Activated T-helper 2 cell treated with anti-CD3 and anti-CD28 coated beads, Interferon-gamma antibody, Interleukin-2, Interleukin-4, amounts not matched to agents 10 μg/mL and 5 μg/mL and 100 μg/mL, durations not matched to agents 14 hours and 24 hours and 36 hours (primary cell): ENCODE results near the gene HOXB2. TPM values are rescaled to one million over a fixed set of nuclear protein-coding genes. Genes with fewer than 3 reads are reported as not detected.

Source experiments
- DNase-seq: peaks from one replicate; pipeline ENCODE4 v3.0.0; 2021; ENCODE audit warnings: low spot score
- H3K27ac Mint-ChIP-seq: one replicate; pipeline ENCODE4 v1.8.0; 2021; ENCODE audit warnings: mixed read lengths
- H3K27me3 Mint-ChIP-seq: one replicate; pipeline ENCODE4 v1.8.0; 2021; ENCODE audit warnings: low read depth, mixed read lengths
- H3K36me3 Mint-ChIP-seq: one replicate; pipeline ENCODE4 v1.8.0; 2021; ENCODE audit warnings: low read depth, mixed read lengths
- H3K4me1 Mint-ChIP-seq: one replicate; pipeline ENCODE4 v1.8.0; 2021; ENCODE audit warnings: low read depth, mixed read lengths
- H3K4me3 Mint-ChIP-seq: one replicate; pipeline ENCODE4 v1.8.0; 2021; ENCODE audit warnings: low read depth, mild to moderate bottlenecking, moderate library complexity, mixed read lengths
- H3K9me3 Mint-ChIP-seq: one replicate; pipeline ENCODE4 v1.8.0; 2021; ENCODE audit warnings: mixed read lengths
- intact Hi-C: fragments of 100-400 bp; cut with micrococcal nuclease; formaldehyde crosslinking; loops from one replicate; pipeline ENCODE4 v1.15.1; 2023
- total RNA-seq: library from RNA; stranded (reverse); gene quantifications from 2 replicates; pipeline ENCODE4 v1.2.3, GENCODE V29; 2022

The HOXB2 gene
- total RNA-seq, 1 donor from 2014 or later: 22.2 TPM

DNA sequence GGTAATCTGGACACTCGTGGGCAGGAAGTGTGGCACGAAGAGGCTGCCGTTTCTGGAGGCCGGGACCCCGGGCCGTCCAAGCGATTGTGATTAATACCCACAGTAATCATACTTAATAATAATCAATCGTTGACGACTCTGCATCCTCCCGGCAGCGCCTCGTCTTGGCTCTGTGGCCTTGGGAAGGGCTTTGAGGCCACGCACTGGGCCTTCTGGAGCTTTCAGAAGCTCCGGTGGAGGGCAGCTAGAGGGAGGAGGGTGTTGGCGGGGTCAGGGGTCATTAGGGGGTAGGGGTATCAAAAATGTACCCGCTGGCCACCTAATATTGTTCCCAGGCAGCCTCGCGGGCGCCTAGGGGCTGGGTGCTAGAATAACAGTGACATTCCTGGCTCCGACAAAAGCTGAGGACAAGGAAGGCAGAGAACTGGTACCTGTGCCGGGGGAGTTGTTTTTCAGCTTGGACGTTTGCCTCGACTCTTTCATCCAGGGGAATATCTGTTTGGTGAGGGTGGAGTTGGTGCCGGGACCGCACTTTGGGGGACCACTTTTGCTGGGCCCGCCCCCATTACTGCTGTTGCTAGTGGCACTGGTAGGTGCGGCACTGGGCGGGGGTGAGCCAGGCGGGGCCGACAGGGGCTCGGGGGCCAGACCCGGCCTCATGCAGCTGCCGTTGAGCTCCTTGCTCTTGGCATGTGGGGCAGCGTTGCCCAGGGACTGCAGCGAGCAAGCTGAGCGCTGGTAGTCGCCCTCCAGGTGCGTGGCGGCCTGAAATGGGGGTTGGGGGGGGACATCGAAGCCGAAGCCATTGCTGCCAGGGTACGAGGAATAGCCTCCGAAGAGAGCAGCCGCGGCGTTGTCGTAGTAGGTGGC lies 6.9 kb upstream of the HOXB2 start:
- H3K4me1 Mint-ChIP-seq: peaks cover 29% of the 10 kb centered on the region
- peaks cover 19% of the 10 kb centered on the region for H3K27me3 Mint-ChIP-seq
- no peak overlapping the region for H3K27ac Mint-ChIP-seq
- DNase-seq: no peak
- intact Hi-C loops: no loop called here
- no peaks in the 10 kb centered on the region for H3K9me3 Mint-ChIP-seq
- H3K4me3 Mint-ChIP-seq: no peak overlapping the region
- peaks cover 7% of the 10 kb centered on the region for H3K36me3 Mint-ChIP-seq

DNA sequence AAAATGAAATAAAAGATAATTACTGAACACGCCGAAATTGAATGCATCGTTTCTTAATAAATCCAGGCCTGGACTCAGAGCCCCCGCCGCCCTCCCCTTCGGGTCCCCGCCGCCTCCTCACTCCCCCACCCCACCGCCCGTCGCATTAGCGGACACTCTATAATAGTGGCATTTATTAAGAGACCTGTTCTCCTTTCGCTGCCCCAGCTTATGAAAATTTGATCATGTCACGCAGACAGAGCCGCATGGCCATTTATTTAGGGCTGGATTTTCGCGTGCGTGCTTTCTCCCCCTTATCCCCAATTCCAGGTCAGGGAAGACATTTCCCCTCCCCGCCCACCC lies 6.3 kb upstream of the HOXB2 start:
- no peaks in the 10 kb centered on the region for H3K9me3 Mint-ChIP-seq
- DNase-seq: no peak
- peaks cover 12% of the 10 kb centered on the region for H3K27me3 Mint-ChIP-seq
- H3K4me1 Mint-ChIP-seq: peaks cover 36% of the 10 kb centered on the region
- intact Hi-C loops: no loop called here
- H3K4me3 Mint-ChIP-seq: no peak overlapping the region
- H3K27ac Mint-ChIP-seq: no peak overlapping the region
- H3K36me3 Mint-ChIP-seq: peaks cover 7% of the 10 kb centered on the region

DNA sequence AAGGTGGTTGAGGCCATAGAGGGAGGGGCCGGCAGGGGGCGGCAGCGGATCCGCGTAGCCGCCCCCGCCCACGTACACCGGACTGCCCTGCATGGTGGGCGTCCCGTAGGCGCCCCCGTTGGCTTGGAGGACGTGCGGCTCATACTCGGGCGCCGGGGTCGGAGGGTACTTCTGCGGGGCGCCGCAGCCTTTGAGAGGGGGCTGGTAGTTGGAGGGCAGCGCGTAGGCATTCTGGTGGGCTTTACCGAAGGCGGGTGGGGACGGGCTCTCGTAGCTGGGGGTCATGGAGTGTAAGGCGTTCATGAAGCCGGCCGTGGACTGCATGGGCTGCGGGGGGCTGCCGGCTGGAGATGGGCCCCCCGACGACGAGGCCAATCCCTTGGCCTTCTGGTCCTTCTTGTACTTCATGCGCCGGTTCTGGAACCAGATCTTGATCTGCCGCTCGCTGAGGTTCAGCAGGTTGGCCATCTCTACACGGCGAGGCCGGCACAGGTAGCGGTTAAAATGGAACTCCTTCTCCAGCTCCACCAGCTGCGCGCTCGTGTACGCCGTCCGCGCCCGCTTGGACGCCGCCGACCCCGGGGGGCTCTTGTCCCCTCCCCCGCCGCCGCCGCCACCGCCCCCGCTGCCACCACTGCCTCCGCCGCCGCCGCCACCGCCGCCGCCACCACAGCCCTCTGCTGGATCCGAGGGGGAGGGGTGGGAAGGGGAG lies 5.7 kb upstream of the HOXB2 start:
- Mint-ChIP-seq H3K27ac (no peak overlapping the region), H3K4me3 (no peak overlapping the region), H3K4me1 (peaks cover 39% of the 10 kb centered on the region), H3K36me3 (peaks cover 7% of the 10 kb centered on the region), H3K27me3 (peaks cover 8% of the 10 kb centered on the region), H3K9me3 (no peaks in the 10 kb centered on the region)
- intact Hi-C loops: no loop called here
- no peak for DNase-seq

DNA sequence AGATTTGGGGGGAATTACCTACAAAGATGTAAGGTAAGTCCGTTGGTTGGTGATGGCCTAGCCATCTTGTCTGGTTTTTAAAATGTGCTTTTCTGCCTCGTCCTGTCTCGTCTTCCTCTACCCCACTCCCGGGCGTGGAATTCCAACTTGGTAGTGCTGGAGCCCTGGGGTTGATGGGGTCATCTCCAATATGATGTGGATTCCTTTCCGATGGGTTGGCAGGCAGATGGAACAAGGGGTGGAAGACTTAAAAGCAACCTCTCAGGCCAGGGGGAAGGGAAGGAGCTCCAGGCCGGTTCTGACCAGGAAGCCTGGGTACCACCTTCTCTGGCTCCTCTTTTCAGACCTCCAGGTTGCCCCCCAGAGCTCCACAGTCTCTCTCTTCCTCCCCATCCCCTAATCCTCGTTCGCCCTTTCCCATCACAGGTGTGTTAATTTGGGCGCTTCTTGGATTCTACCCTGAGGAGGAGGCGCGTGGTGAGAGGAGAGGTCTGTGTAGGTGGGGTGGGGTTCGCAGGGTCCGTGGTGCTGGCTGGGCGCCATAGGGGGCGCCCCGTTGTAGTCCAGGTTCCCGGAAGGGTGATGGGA lies 5.1 kb upstream of the HOXB2 start:
- Mint-ChIP-seq H3K27ac (no peak overlapping the region), H3K36me3 (peaks cover 7% of the 10 kb centered on the region), H3K4me3 (no peak overlapping the region), H3K4me1 (peaks cover 40% of the 10 kb centered on the region), H3K27me3 (peaks cover 4% of the 10 kb centered on the region), H3K9me3 (no peaks in the 10 kb centered on the region)
- intact Hi-C loops: no loop called here
- no peak for DNase-seq

DNA sequence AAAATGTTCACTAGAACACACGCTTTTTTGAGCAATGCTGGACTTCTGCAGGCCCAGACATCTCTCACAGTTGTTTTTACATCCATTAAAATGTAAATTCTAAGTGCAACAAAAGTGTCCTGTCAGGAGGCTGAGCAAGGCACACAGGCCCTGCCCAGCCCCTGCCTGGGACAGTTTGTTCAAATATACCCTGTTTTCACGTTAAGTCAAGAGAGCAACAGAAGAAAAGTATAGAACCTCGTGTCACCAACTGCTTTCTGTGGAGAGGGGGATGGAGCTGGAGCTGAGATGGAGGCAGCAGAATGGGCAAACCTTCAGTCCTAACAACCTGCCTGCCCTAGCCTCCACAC lies 4.3 kb upstream of the HOXB2 start:
- Mint-ChIP-seq H3K27ac (no peak overlapping the region), H3K36me3 (peaks cover 7% of the 10 kb centered on the region), H3K4me3 (no peak overlapping the region), H3K27me3 (peaks cover 2% of the 10 kb centered on the region), H3K9me3 (no peaks in the 10 kb centered on the region), H3K4me1 (peaks cover 37% of the 10 kb centered on the region)
- DNase-seq: no peak
- intact Hi-C loops: no loop called here

DNA sequence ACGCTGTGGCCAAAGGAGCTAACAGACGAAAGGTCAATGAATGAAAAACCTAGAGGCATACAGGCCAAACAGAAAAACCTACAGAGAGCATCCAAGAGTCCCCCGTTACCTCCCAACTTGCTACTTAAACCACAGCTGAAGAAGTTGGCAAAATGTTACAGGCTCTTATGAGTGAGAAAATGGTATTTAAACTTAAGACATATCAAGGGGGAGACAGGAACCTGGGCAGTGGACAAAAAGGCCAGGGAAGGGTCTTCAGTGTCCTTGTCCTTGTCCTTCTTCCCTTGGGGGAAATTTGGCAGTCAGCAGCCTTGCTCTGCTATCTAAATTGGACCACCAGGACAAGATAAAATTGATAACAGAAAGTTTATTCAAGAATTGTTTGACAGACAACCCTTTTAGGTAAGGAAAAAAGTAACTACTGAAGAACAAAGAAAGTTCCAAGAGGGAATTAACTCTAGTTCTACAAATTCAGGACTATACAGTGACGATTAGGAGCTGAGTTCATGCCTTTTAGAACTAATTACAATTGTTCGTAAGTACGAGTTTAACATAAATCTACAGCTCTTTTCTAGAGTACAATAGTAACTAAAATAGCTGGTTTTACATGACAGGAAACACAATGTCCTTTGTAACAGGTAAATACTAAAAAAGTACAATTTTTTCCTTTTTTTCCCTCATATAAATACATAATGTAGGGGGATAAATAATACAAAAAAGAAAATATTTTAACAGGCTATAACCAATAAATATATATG lies 3.8 kb upstream of the HOXB2 start:
- H3K27ac Mint-ChIP-seq: peak overlapping the region; percentile 82
- H3K4me1 Mint-ChIP-seq: peaks cover 39% of the 10 kb centered on the region
- DNase-seq: no peak
- H3K36me3 Mint-ChIP-seq: peaks cover 6% of the 10 kb centered on the region
- peak overlapping the region; percentile 57 for H3K4me3 Mint-ChIP-seq
- intact Hi-C loops: no loop called here
- peaks cover 2% of the 10 kb centered on the region for H3K27me3 Mint-ChIP-seq
- no peaks in the 10 kb centered on the region for H3K9me3 Mint-ChIP-seq

DNA sequence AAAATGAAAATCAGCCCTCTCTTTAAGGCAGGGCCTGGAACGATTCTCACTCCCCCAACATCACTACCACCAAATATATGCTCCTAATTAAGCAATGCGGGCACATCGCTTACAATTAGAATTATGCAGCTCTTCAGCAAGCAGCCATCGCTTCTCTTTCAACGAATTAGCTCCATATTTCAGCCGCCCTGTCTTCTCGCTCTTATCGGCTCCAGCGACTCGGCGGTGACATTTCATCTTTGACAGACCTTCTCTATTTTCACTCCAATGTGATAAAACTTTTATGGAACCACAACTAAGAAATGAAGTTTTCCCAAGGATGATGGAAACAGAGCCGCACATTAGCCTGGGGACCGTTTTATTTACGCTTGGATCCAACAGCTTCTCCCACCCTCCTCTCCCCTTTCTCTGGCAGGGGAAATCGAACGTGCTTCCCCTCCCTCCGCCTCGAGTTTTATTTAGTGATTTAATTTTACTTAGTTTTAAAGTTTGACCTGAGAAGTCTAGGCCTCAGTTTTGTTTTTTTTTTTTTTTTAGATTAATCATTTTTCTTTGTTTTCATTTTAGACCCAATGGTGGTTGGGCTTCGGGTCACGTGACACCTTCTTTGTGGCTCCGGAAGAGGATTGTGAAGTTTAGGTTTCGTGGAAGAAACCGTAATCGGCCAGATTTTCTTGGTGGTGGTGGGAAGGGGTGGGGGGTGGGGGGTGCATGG lies 3.1 kb upstream of the HOXB2 start:
- Mint-ChIP-seq H3K9me3 (no peaks in the 10 kb centered on the region), H3K27me3 (peaks cover 1% of the 10 kb centered on the region), H3K4me3 (peak overlapping the region; percentile 57), H3K27ac (peak overlapping the region; percentile 82), H3K4me1 (peaks cover 39% of the 10 kb centered on the region), H3K36me3 (peaks cover 5% of the 10 kb centered on the region)
- DNase-seq: peak; percentile 33
- intact Hi-C loops: loop anchor here (2.0 kb wide), 2 partner anchors 31 to 37 kb away; partner anchors contain the start of gene HOXB4

DNA sequence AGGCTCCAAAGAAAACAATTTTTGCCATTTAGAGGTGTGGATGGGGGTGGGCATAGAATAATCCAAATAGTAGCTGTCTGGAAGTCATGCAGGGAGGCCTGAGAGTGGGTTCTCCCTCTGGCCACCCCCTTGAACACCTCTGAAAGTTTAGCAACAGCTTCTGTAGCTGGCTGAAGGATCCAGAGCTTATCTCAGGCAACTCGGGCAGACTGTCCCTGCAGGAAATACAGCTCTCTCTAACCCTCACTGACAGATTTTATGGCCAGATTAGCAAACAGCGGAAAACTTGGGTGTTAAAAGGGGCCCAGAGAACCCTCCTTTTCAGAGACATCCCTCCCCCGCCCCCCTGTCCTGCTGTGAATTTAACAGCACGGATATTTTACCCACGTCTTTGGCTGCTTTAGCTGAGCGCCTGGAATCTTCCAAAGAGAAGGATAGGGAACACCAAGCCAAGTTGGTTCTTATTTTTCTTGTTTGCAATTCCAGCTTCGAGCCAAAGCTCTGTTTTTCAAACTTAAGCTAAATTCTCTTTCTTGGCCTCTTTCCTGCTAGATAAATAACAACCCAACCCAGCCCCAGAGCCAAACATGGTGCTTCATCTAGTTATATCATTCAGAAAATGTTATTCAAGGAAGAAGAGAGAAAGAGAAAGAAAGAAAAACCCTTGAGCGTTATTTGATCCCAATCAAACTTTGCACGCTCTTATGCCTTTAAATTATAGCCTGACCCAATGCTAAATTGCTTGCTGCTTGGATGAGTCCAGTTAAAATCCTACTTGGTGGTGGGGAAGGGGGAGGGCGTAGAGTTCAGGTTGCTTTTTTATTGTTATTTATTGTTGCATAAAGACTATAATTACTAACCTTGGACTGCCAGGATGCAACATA lies 2.3 kb upstream of the HOXB2 start:
- H3K27me3 Mint-ChIP-seq: peaks cover 1% of the 10 kb centered on the region
- peak overlapping the region; percentile 82 for H3K27ac Mint-ChIP-seq
- DNase-seq: no peak
- H3K36me3 Mint-ChIP-seq: peaks cover 11% of the 10 kb centered on the region
- peaks cover 39% of the 10 kb centered on the region for H3K4me1 Mint-ChIP-seq
- peak overlapping the region; percentile 56 for H3K4me3 Mint-ChIP-seq
- no peaks in the 10 kb centered on the region for H3K9me3 Mint-ChIP-seq
- intact Hi-C loops: loop anchor here (2.0 kb wide), 2 partner anchors 32 to 36 kb away; partner anchors contain the start of gene HOXB4

DNA sequence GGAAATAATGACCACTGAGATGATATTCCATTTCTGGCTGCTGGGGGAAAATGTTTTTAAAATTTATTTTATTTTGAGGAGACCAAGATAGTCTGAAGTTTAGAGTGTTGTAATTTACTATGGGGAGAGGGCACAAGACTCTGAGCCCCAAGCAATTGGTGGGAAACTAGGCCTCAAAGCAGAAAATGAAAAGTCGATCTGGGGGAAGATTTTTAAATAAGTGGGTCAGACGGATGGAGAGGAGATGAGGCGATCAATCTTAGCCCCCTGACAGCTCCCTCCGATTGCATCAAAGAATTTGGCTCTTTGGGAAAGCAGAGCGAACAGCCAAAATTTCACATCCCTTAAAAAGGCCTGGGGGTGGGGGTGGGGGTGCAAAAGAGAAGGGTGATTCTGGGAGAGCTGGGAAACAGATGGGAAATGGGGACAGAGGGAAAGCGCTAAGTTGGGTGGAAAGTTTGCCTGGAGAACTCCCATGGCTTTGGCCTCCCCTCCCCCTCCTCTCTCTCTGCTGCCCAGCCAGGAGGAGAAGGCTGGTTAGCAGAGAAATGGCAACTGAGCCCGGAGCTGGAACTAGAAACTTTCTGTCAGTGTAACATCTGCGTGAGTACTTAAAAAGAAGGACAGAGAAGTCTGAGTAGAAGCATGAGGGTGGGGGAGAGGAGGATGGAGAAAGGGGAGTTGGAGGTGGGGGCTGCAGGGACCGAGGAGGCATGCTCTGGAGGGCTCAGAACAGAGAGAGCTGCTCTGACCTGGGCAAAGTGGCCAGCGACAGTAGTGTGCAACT lies 1.4 kb upstream of the HOXB2 start:
- H3K4me1 Mint-ChIP-seq: peaks cover 39% of the 10 kb centered on the region
- peak overlapping the region; percentile 56 for H3K4me3 Mint-ChIP-seq
- DNase-seq: no peak
- H3K9me3 Mint-ChIP-seq: no peaks in the 10 kb centered on the region
- peaks cover 15% of the 10 kb centered on the region for H3K36me3 Mint-ChIP-seq
- H3K27me3 Mint-ChIP-seq: peaks cover 1% of the 10 kb centered on the region
- peak overlapping the region; percentile 82 for H3K27ac Mint-ChIP-seq
- intact Hi-C loops: loop anchor here (2.0 kb wide), 2 partner anchors 32 to 36 kb away; partner anchors contain the start of gene HOXB4

DNA sequence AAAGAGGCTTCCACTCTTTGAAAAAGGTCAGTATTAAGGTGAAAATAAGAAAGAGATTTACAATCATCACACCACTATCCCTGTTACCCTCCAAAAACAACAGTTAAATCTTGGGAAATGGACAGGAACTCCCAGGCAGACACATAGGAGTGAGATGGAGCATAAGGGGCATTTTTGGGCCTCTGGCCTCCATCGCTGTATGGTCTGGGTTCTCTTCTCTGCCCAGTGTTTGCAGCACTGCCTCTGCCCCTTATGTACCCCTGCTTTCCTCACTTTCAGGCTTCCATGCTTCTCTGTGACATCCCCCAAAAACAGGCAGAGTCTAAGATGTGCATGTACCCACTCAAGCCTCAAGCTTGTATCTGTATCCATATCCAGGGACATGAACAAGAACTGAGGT lies 630 bp upstream of the HOXB2 start:
- peaks cover 19% of the 10 kb centered on the region for H3K36me3 Mint-ChIP-seq

More for the DNA sequence above, 630 bp upstream of the HOXB2 start:
- intact Hi-C loops: no loop called here
- no peaks in the 10 kb centered on the region for H3K9me3 Mint-ChIP-seq
- peak overlapping the region; percentile 94 for H3K4me3 Mint-ChIP-seq
- H3K4me1 Mint-ChIP-seq: peaks cover 43% of the 10 kb centered on the region
- H3K27me3 Mint-ChIP-seq: peaks cover 1% of the 10 kb centered on the region
- DNase-seq: no peak
- peak overlapping the region; percentile 43 for H3K27ac Mint-ChIP-seq
